GM12801 (cell line): ENCODE measurements around the gene UQCRC1.

Experiments used
- TF ChIP-seq, protein P1 (sequence below): IDR thresholded peaks from one replicate; pipeline ENCODE4 v1.5.1; 2011; ENCODE audit warnings: control low read depth; ENCODE audit not compliant: insufficient read length; ENCODE audit errors: extremely low read depth

Gene UQCRC1

DNA sequence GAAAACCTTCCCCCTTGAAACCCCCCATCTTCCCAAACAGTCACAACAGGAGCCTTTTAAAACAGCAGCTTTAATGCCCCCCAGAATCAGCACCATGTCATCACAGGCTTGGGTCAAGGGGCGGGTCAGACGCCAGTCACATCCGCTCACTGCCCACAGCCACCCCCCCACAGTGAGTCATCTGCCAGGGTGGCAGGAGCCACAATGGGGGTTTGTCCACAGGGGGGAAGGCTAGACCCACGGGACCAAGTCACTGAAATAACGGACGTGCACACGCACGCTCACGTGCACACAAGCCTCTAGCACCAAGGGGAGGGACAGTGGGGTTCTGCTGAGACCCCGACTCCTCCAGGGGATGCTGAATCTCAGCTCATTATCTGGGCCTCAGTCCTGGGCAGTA lies 45.4 kb downstream of the UQCRC1 start:
- TF ChIP-seq, protein P1, sequence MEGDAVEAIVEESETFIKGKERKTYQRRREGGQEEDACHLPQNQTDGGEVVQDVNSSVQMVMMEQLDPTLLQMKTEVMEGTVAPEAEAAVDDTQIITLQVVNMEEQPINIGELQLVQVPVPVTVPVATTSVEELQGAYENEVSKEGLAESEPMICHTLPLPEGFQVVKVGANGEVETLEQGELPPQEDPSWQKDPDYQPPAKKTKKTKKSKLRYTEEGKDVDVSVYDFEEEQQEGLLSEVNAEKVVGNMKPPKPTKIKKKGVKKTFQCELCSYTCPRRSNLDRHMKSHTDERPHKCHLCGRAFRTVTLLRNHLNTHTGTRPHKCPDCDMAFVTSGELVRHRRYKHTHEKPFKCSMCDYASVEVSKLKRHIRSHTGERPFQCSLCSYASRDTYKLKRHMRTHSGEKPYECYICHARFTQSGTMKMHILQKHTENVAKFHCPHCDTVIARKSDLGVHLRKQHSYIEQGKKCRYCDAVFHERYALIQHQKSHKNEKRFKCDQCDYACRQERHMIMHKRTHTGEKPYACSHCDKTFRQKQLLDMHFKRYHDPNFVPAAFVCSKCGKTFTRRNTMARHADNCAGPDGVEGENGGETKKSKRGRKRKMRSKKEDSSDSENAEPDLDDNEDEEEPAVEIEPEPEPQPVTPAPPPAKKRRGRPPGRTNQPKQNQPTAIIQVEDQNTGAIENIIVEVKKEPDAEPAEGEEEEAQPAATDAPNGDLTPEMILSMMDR, result no peak

DNA sequence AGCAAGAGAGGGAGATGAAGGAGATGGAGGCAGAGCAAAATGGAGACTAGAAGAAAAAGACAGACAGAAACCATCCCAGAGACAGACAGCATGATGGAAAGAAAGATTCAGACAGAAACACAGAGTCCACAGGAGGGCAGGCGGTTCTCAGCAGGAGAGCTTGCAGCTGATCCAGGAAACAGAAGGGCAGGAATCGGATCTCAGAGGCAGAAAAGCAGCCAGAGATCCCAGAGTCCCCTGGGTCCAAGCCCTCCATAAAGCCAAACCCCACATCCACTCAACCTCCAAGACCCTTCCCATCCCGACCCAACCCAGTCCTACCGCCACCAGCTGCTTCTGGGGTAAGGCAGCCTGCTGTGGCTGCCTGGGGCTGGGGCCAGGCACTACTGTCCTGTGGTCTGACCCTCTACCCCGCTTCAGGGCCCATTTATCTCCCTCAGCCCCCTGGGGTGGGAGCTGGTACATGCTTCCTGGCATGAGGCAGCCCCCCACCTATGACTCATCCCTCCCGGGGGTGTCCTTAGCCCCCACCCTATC lies 46.0 kb downstream of the UQCRC1 start, which contains the start of gene UCN2:
Gene UCN2, minus strand, starts transcription at position 400 of the 537 bp plus-strand sequence. CDS start 657 bp downstream, outside the sequence.
- TF ChIP-seq, protein P1, result no peak

DNA sequence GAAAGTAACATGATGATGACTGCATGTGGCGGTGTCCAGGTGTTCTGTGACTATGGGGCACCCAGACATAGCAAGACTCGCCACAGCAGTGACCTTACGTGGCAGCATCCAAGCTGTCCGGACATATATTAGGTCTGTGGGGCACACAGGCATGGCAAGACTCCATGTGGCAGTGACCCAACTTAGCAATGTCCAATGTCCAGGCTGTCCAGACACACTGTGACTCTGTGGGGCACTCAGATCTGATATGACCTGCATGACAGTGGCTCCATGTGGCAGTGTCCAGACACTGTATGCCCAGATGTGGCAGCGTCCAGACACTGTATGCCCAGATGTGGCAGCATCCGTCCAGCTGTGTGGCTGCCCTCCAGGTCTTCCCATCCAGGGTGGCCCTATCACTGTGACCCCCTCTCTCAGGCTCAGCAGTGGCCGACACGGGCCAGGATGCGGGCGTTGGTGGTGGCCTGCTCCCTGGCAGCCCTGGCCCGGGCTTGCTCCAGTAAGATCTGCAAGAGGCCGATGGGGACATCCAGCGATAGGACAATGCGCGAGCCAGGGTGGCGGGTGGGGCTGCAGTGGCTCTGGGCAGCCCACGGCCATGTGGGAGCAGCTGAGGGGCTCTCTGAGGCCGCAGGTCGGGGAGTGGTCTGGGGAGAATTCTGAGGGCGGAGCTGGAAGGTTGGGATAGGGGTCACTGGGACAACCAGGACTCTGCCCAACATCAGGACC lies 46.9 kb downstream of the UQCRC1 start:
- TF ChIP-seq, protein P1, result no peak

DNA sequence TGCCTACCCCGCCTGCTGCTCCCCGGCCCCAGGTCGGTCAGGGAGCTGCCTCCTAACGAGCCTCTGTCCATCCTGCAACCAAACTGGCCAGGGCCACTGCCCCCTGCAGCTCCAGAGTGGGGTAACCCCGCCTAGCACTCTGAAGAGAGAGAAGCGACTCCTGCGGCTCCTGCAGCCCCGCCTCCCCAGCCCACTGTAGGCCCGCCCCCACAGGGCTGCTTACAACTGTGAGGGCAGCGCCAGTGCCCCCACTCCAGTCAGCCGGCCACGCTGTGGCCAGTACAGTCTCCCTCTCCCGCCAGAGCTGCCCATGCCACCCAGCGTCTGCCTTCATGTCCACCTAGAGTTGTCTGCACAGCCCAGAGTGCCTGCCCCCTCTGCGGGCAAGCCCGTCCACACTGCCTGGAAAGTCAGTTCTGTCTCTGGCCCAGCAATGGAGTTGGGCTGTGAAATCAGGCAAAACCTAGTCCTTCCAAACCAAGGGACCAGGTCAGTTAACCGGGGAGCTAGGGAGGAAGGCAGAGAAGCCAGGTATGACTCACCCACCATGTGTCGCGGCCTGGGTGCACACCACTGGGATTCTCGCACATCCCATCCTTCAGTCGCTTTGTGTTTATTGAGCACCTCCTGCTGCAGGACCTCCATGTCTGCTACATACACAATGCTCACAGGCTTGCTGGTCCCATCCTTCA lies 48.3 kb downstream of the UQCRC1 start:
- TF ChIP-seq, protein P1, result no peak

DNA sequence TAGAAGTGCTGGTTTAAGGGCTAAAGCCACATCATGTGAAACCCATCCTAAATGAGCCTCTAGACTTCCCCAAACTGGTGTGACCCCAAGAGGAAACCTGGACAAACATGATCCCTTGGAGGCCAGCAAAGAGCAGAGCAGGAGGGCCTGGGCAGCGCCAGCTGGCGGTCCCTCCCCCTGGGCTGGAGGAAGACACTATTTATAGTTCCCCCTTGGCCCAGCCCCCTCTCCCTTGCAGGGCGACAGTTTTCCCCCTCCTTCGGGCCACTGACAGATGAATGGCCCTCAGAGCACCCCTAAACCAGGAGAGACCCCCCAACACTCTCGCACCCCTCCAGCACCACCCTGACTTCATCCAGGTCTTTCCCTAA lies 48.8 kb downstream of the UQCRC1 start:
- TF ChIP-seq, protein P1, result no peak

DNA sequence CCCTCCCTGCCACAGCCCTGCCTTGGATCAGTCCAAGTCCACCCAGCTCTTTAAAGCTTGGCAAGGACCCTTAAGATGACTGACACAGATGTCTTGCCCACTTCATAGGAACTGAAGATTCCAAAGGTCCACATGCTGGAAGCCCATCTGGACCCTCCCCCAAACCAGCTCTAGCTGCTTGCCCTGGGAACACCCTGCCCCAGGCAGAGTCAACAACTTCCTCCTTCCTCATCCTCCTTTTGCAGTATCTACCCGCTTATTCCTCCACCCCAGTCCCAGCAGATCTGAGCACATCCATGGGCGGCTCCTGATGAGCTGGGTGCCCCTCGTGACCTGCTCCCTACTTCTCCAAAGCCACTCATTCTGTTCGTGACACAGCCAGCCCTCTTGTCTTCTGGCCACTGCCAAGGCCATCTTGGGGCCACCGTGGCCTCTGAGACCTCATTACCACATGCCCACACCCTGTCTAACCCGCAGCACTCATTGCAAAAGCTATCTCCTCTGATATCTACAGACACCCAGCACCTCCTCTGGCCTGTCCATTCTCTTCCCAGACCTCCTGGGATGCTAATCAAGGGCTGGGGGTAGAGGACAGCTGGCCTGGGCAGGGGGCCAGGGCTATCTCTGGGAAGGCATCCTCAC lies 50.8 kb downstream of the UQCRC1 start:
- TF ChIP-seq, protein P1, result no peak
